GM12878 (cell line): ENCODE data around the gene P2RX1. TPM values are rescaled to one million over a fixed set of nuclear protein-coding genes. Genes with fewer than 3 reads are reported as not detected.

Experiments
- ATAC-seq: fragments of 200-7000 bp; cut with Tn5 transposase; 3 replicates; pipeline ENCODE4 v1.9.1; 2020; ENCODE audit warnings: mild to moderate bottlenecking, moderate library complexity
- BruUV-seq: library from RNA; stranded (reverse); fragments of 400-500 nt; replicated peaks from 2 replicates; lab custom pipeline; 2021; lab: Mats Ljungman, UMichigan
- CTCF ChIA-PET: fragments of 300-600 bp; sonication (Branson Sonifier 250); formaldehyde crosslinking; extraction: SDS; loops from one replicate; lab custom pipeline; 2021; ENCODE audit warnings: inconsistent platforms; lab: Yijun Ruan, JAX
- POLR2A ChIA-PET: fragments of 350-600 bp; formaldehyde crosslinking; extraction: SDS; loops from one replicate; lab custom pipeline; 2021; ENCODE audit warnings: inconsistent platforms; lab: Charles Lee
- RAD21 ChIA-PET: fragments of 300-600 bp; sonication (Branson Sonifier 250); formaldehyde crosslinking; loops from one replicate; lab custom pipeline; 2023; ENCODE audit warnings: antibody characterized with exemption; ENCODE audit not compliant: unreplicated experiment; lab: Charles Lee
- SMC1A ChIA-PET: fragments of 300-600 bp; sonication (Branson Sonifier 250); formaldehyde crosslinking; loops from one replicate; lab custom pipeline; 2023; ENCODE audit not compliant: unreplicated experiment, uncharacterized antibody; lab: Charles Lee
- DNase-seq: peaks from one replicate; pipeline ENCODE4 v3.0.0-alpha.2; 2011; ENCODE audit warnings: low read depth, low spot score
- FAIRE-seq: peaks from 3 replicates; lab custom pipeline; 2011; peaks lifted over from hg19 to GRCh38; lab: Jason Lieb, UNC
- H2AFZ ChIP-seq: 2 replicates; pipeline ENCODE4 v1.6.0; 2011; ENCODE audit warnings: low read depth, low read length, control low read depth; ENCODE audit not compliant: control insufficient read depth
- H3K27ac ChIP-seq: 2 replicates; pipeline ENCODE4 v1.5.1; 2011; ENCODE audit warnings: control low read depth; ENCODE audit not compliant: control insufficient read depth, insufficient read depth
- H3K27me3 ChIP-seq, 2 experiments: replicated peaks in 1 of 2; 2 replicates each; pipeline versions ENCODE4 v1.6.0 to v1.6.1; 2011; ENCODE audit warnings: low read length in 1 of 2; ENCODE audit not compliant: control insufficient read depth in 2 of 2, insufficient read depth in 2 of 2
- H3K36me3 ChIP-seq, 2 experiments: 2 replicates each; pipeline ENCODE4 v1.5.1; 2011; ENCODE audit warnings: low read length in 1 of 2; ENCODE audit not compliant: control insufficient read depth in 2 of 2, insufficient read depth in 2 of 2
- H3K4me1 ChIP-seq: 2 replicates; pipeline ENCODE4 v1.6.1; 2011; ENCODE audit warnings: mild to moderate bottlenecking, low read length, moderate library complexity, mixed read lengths; ENCODE audit not compliant: control insufficient read depth, insufficient read depth
- H3K4me2 ChIP-seq: 2 replicates; pipeline ENCODE4 v1.6.0; 2011; ENCODE audit warnings: control low read depth; ENCODE audit not compliant: control insufficient read depth, insufficient read depth
- H3K4me3 ChIP-seq: fragments of 200-600 bp; sonication (generic); 2 replicates; pipeline ENCODE4 v1.5.1; 2016
- H3K79me2 ChIP-seq: 2 replicates; pipeline ENCODE4 v1.6.0; 2011; ENCODE audit warnings: low read length; ENCODE audit not compliant: control insufficient read depth, insufficient read depth
- H3K9ac ChIP-seq: 2 replicates; pipeline ENCODE4 v1.8.0; 2011; ENCODE audit warnings: low read length, control low read depth, mixed read lengths; ENCODE audit not compliant: control insufficient read depth, insufficient read depth
- H3K9me3 ChIP-seq: replicated peaks from 3 replicates; pipeline ENCODE4 v1.5.1; 2011; ENCODE audit warnings: mild to moderate bottlenecking, low read length; ENCODE audit not compliant: control insufficient read depth, insufficient read depth
- H4K20me1 ChIP-seq: 2 replicates; pipeline ENCODE4 v1.6.0; 2011; ENCODE audit not compliant: control insufficient read depth, insufficient read depth
- EGR1 ChIP-seq, 2 experiments: IDR thresholded peaks; 1 replicate in 1 of 2; 2 replicates in 1 of 2; pipeline ENCODE4 v1.6.1; 2011 to 2012; ENCODE audit warnings: low read depth in 2 of 2, low read length in 2 of 2, borderline replicate concordance in 1 of 2, mild to moderate bottlenecking in 1 of 2, moderate library complexity in 1 of 2
- EZH2 ChIP-seq: IDR thresholded peaks from 2 replicates; pipeline ENCODE4 v1.6.1; 2012; ENCODE audit warnings: low read depth, mild to moderate bottlenecking, control low read depth, inconsistent platforms, low read length, borderline replicate concordance; ENCODE audit not compliant: control insufficient read depth
- JUNB ChIP-seq: IDR thresholded peaks from 2 replicates; pipeline ENCODE4 v1.6.1; 2016; ENCODE audit warnings: antibody characterized with exemption, mild to moderate bottlenecking
- MTA2 ChIP-seq: fragments of 450-650 bp; IDR thresholded peaks from 2 replicates; pipeline ENCODE4 v1.6.1; 2016; ENCODE audit warnings: low read depth, mild to moderate bottlenecking, moderate library complexity
- NFIC ChIP-seq: IDR thresholded peaks from 2 replicates; pipeline ENCODE4 v1.6.1; 2012; ENCODE audit warnings: low read depth, mild to moderate bottlenecking, inconsistent platforms, low read length, moderate library complexity
- POLR2AphosphoS2 ChIP-seq: IDR thresholded peaks from 2 replicates; pipeline ENCODE4 v1.6.1; 2011; ENCODE audit warnings: low read depth, mild to moderate bottlenecking, low read length, improper control_type of control experiment, moderate library complexity
- POU2F2 ChIP-seq: IDR thresholded peaks from 3 replicates; pipeline ENCODE4 v1.6.1; 2011; ENCODE audit warnings: low read depth, mild to moderate bottlenecking, low read length, borderline replicate concordance
- RAD51 ChIP-seq: fragments of 450-650 bp; IDR thresholded peaks from 2 replicates; pipeline ENCODE4 v1.6.1; 2016; ENCODE audit warnings: moderate library complexity, mild to moderate bottlenecking, inconsistent platforms
- SIX5 ChIP-seq: IDR thresholded peaks from 2 replicates; pipeline ENCODE4 v1.6.1; 2011; ENCODE audit warnings: mild to moderate bottlenecking, low read depth, low read length, moderate library complexity; ENCODE audit not compliant: severe bottlenecking
- TBL1XR1 ChIP-seq: IDR thresholded peaks from 2 replicates; pipeline ENCODE4 v1.6.1; 2012; ENCODE audit warnings: low read depth, low read length, improper control_type of control experiment
- WGBS: methylation state at CpG from one replicate; pipeline ENCODE4 v1.1.6; 2016; ENCODE audit warnings: low lambda C conversion rate; ENCODE audit not compliant: insufficient replicate concordance, insufficient coverage; ENCODE audit errors: missing lambda C conversion rate; 5-methylcytosine and 5-hydroxymethylcytosine counted together
- in situ Hi-C: fragments of 300-500 bp; cut with MboI; formaldehyde crosslinking; loops from 9 replicates; pipeline ENCODE4 v1.14.3; 2018; ENCODE audit warnings: mixed read lengths
- intact Hi-C: fragments of 100-400 bp; cut with micrococcal nuclease; formaldehyde crosslinking; loops from one replicate; pipeline ENCODE4 v1.14.2; 2022; ENCODE audit not compliant: unreplicated experiment
- polyA plus RNA-seq, 11 experiments: library from polyadenylated mRNA; depleted of rRNA in 4 of 11; unstranded in 6 of 11; stranded (reverse) in 5 of 11; fragments of >200 nt; fragmentation: Nextera tagmentation in 4 of 11; fragmentation: Illumina TruSeq in 1 of 11; extraction: Ambion mirVana in 4 of 11; extraction: Trizol in 1 of 11; gene quantifications; 1 replicate in 1 of 11; 2 replicates in 10 of 11; pipeline versions ENCODE4 v1.2.1 to v1.2.3, GENCODE V29; 2011 to 2016; ENCODE audit warnings: inconsistent platforms in 2 of 11, missing spikeins in 2 of 11, low read depth in 1 of 11
- total RNA-seq, 4 experiments: library from RNA; depleted of rRNA in 3 of 4; stranded (reverse); fragments of >200 nt in 3 of 4; fragmentation: Illumina TruSeq in 1 of 4; extraction: Trizol in 1 of 4; gene quantifications; 2 replicates each; pipeline versions ENCODE4 v1.2.1 to v1.2.3, GENCODE V29; 2013 to 2021
- TF ChIP-seq, protein P1 (sequence below): fragments of 450-650 bp; formaldehyde crosslinking; IDR thresholded peaks from 2 replicates; pipeline ENCODE4 v1.5.0; 2022; ENCODE audit warnings: mild to moderate bottlenecking, missing genetic modification characterization
- TF ChIP-seq, protein P2 (sequence below): IDR thresholded peaks from 2 replicates; pipeline ENCODE4 v1.6.1; 2012; ENCODE audit warnings: improper control_type of control experiment, low read depth, low read length; ENCODE audit not compliant: insufficient replicate concordance
- TF ChIP-seq, protein P3 (sequence below): IDR thresholded peaks from 2 replicates; pipeline ENCODE4 v1.6.1; 2011; ENCODE audit warnings: low read depth, mild to moderate bottlenecking, low read length, moderate library complexity, borderline replicate concordance; ENCODE audit errors: extremely low read depth

P2RX1 gene
- total and polyA plus RNA-seq, 10 of the 15 experiments (the other 5 are each of a cell fraction or from before 2014, with no cell fraction given), result 0.12 to 6.2 (median 3.4) TPM

DNA sequence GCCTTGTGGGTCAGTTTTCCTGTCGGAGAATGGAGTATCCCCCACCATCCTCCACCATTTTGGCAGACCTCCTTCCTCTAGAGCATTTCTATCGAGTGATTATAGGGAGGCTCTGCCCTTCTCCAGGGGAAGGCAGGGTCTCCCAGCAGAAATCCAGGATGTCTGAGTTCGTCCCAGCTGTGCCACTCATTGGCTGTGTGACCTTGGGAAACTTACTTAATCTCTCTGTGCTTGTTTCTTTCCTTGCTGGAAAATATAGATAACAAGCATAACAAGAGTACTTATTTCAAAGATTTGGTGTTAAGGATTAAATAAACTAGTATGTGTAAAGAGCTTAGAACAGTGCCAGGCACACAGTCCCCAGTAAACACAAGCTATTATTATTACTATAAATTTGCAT is 33.2 kb upstream of the P2RX1 start:
- FAIRE-seq (no peak), ATAC-seq (no peak), DNase-seq (no peak)
- BruUV-seq, result no TSS peak
- no peaks in the 10 kb centered on the region for H3K79me2 ChIP-seq
- ChIA-PET SMC1A (no interaction called here), POLR2A (interaction anchor here (0.7 kb wide), 1 partner anchor 66 kb away, joined by 3 read pairs; no protein-coding TSS in a partner anchor), CTCF (interaction anchor here (1.0 to 1.5 kb wide), 2 partner anchors 36 to 251 kb away, joined by 3 to 4 read pairs; no protein-coding TSS in a partner anchor), RAD21 (interaction anchor here (0.7 to 1.2 kb wide), 2 partner anchors 36 to 211 kb away, joined by 3 read pairs; no protein-coding TSS in a partner anchor)
- H2AFZ ChIP-seq, result no peak overlapping the region
- H3K4me1 ChIP-seq, result no peaks in the 10 kb centered on the region
- H3K36me3 ChIP-seq, result peaks cover 14 to 25% of the 10 kb centered on the region in 2 experiments; a peak in 3 of 4 replicates
- H3K9me3 ChIP-seq, result no peaks in the 10 kb centered on the region; the same call in 2 of the 3 replicates
- in situ Hi-C loops, result no loop called here
- no peak overlapping the region for H3K9ac ChIP-seq
- H3K27me3 ChIP-seq, result no peaks in the 10 kb centered on the region
- no peak overlapping the region for H3K4me3 ChIP-seq
- H4K20me1 ChIP-seq, result no peaks in the 10 kb centered on the region
- 100% methylated on average over 3 of the region's 3 CpGs for WGBS
- intact Hi-C loops, result no loop called here
- H3K27ac ChIP-seq, result no peak overlapping the region
- no peak overlapping the region for H3K4me2 ChIP-seq
- TF ChIP-seq SIX5 (no peak), POLR2AphosphoS2 (no peak), NFIC (no peak), EZH2 (no peak), JUNB (no peak), EGR1 (IDR thresholded peaks at IDR 0.05; ENCODE audit: borderline replicate concordance in 1 of 2, low read depth in 2 of 2, low read length in 2 of 2) (no peak), POU2F2 (no peak), TBL1XR1 (no peak), MTA2 (no peak), RAD51 (no peak)
- TF ChIP-seq, protein P1, sequence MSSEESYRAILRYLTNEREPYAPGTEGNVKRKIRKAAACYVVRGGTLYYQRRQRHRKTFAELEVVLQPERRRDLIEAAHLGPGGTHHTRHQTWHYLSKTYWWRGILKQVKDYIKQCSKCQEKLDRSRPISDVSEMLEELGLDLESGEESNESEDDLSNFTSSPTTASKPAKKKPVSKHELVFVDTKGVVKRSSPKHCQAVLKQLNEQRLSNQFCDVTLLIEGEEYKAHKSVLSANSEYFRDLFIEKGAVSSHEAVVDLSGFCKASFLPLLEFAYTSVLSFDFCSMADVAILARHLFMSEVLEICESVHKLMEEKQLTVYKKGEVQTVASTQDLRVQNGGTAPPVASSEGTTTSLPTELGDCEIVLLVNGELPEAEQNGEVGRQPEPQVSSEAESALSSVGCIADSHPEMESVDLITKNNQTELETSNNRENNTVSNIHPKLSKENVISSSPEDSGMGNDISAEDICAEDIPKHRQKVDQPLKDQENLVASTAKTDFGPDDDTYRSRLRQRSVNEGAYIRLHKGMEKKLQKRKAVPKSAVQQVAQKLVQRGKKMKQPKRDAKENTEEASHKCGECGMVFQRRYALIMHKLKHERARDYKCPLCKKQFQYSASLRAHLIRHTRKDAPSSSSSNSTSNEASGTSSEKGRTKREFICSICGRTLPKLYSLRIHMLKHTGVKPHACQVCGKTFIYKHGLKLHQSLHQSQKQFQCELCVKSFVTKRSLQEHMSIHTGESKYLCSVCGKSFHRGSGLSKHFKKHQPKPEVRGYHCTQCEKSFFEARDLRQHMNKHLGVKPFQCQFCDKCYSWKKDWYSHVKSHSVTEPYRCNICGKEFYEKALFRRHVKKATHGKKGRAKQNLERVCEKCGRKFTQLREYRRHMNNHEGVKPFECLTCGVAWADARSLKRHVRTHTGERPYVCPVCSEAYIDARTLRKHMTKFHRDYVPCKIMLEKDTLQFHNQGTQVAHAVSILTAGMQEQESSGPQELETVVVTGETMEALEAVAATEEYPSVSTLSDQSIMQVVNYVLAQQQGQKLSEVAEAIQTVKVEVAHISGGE (CRISPR knock-in tag), result no peak
- TF ChIP-seq, protein P2, sequence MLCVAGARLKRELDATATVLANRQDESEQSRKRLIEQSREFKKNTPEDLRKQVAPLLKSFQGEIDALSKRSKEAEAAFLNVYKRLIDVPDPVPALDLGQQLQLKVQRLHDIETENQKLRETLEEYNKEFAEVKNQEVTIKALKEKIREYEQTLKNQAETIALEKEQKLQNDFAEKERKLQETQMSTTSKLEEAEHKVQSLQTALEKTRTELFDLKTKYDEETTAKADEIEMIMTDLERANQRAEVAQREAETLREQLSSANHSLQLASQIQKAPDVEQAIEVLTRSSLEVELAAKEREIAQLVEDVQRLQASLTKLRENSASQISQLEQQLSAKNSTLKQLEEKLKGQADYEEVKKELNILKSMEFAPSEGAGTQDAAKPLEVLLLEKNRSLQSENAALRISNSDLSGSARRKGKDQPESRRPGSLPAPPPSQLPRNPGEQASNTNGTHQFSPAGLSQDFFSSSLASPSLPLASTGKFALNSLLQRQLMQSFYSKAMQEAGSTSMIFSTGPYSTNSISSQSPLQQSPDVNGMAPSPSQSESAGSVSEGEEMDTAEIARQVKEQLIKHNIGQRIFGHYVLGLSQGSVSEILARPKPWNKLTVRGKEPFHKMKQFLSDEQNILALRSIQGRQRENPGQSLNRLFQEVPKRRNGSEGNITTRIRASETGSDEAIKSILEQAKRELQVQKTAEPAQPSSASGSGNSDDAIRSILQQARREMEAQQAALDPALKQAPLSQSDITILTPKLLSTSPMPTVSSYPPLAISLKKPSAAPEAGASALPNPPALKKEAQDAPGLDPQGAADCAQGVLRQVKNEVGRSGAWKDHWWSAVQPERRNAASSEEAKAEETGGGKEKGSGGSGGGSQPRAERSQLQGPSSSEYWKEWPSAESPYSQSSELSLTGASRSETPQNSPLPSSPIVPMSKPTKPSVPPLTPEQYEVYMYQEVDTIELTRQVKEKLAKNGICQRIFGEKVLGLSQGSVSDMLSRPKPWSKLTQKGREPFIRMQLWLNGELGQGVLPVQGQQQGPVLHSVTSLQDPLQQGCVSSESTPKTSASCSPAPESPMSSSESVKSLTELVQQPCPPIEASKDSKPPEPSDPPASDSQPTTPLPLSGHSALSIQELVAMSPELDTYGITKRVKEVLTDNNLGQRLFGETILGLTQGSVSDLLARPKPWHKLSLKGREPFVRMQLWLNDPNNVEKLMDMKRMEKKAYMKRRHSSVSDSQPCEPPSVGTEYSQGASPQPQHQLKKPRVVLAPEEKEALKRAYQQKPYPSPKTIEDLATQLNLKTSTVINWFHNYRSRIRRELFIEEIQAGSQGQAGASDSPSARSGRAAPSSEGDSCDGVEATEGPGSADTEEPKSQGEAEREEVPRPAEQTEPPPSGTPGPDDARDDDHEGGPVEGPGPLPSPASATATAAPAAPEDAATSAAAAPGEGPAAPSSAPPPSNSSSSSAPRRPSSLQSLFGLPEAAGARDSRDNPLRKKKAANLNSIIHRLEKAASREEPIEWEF, result no peak
- TF ChIP-seq, protein P3, sequence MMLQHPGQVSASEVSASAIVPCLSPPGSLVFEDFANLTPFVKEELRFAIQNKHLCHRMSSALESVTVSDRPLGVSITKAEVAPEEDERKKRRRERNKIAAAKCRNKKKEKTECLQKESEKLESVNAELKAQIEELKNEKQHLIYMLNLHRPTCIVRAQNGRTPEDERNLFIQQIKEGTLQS, result no peak
